ENCODE results near the gene KCNN3. TPM values are rescaled to one million over a fixed set of nuclear protein-coding genes. Genes with fewer than 3 reads are reported as not detected.

Gene KCNN3
- total and polyA plus RNA-seq, 10 donors, result 0.13 to 15.1 (median 7.4) TPM

- Histone ChIP-seq H3K9me3 (no peaks in the 10 kb centered on the region), H3K4me1 (peaks cover 0 to 63% (median 39%) of the 10 kb centered on the region in 6 donors), H3K36me3 (no peaks in the 10 kb centered on the region), H3K4me3 (peak overlapping the region in 6 of 8 donors; percentile 2 to 66 (median 28)), H3K27me3 (replicated peaks in 1 of 7) (peaks cover 0 to 56% (median 28%) of the 10 kb centered on the region in 7 donors), H3K27ac (no peak overlapping the region)
- TF ChIP-seq, protein P1, sequence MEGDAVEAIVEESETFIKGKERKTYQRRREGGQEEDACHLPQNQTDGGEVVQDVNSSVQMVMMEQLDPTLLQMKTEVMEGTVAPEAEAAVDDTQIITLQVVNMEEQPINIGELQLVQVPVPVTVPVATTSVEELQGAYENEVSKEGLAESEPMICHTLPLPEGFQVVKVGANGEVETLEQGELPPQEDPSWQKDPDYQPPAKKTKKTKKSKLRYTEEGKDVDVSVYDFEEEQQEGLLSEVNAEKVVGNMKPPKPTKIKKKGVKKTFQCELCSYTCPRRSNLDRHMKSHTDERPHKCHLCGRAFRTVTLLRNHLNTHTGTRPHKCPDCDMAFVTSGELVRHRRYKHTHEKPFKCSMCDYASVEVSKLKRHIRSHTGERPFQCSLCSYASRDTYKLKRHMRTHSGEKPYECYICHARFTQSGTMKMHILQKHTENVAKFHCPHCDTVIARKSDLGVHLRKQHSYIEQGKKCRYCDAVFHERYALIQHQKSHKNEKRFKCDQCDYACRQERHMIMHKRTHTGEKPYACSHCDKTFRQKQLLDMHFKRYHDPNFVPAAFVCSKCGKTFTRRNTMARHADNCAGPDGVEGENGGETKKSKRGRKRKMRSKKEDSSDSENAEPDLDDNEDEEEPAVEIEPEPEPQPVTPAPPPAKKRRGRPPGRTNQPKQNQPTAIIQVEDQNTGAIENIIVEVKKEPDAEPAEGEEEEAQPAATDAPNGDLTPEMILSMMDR (IDR thresholded peaks at IDR 0.05 in 8 of 11, conservative IDR thresholded peaks at IDR 0.05 in 3 of 11), result no peak
- peak in 1 of 3 donors; percentile 33 for TF ChIP-seq POLR2AphosphoS5 (IDR thresholded peaks at IDR 0.05)
- WGBS, 5 donors, result 17 to 67% (median 37%) methylated on average over 21 to 25 of the region's 25 CpGs
- DNase-seq, result no peak
- intact Hi-C loops (cut with DNase I; ENCODE audit: low total_unique reads), result loop anchor here (10.0 kb wide), 1 partner anchor 112 kb away; no protein-coding TSS in a partner anchor
These were observed 2.8 kb downstream of the KCNN3 start for GRCh38 chr1:154867064-154867825.

DNA sequence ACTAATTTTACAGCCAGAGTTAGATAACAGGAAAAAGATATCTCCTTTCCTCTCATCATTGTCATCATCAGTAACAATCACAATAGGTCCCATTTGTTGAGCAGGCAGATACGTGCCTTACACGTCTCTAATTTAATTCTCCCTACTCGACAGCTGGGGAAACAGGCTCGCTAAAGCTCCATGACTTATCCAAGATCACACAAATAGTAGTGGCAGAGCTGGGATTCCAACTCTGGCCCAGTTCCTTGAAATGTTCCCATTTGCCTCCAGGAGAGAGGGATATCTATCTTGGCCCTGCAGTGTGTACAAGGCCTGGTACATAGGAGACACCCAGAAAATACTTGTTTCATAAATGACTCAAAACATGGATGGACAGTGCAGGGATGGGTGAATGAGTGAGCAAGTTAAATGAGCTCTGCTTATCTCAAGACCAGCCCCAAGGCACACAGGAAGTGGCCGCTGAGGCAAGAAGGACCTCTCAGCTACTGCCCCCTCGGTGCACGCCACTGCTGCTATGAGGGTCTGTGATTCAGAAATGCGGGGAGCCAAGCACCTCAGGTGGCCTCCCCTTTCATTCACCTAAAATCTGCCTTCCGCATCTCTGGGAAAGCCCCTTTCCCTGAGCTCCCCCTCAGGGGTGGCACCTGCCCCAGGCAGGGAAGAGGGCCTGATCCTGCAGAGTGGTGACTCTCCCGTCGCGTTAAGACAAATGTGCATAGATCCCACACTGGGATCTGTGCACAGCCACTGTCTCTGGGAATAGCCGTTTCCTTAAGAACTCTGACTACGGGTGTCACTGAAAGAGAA, 3.6 kb downstream of the KCNN3 start:
- no peak for TF ChIP-seq POLR2AphosphoS5 (IDR thresholded peaks at IDR 0.05)
- TF ChIP-seq POLR2A (IDR thresholded peaks at IDR 0.05), result no peak
- TF ChIP-seq, protein P1 (IDR thresholded peaks at IDR 0.05 in 8 of 11, conservative IDR thresholded peaks at IDR 0.05 in 3 of 11), result no peak
- intact Hi-C loops (cut with DNase I; ENCODE audit: low total_unique reads), result loop anchor here (10.0 kb wide), 1 partner anchor 112 kb away; no protein-coding TSS in a partner anchor
- Histone ChIP-seq H3K4me1 (peaks cover 0 to 68% (median 40%) of the 10 kb centered on the region in 6 donors), H3K36me3 (no peaks in the 10 kb centered on the region), H3K27me3 (replicated peaks in 1 of 7) (peaks cover 0 to 56% (median 28%) of the 10 kb centered on the region in 7 donors), H3K4me3 (peak overlapping the region in 2 of 8 donors; percentile 51 to 66), H3K27ac (no peak overlapping the region), H3K9me3 (no peaks in the 10 kb centered on the region)
- no peak for DNase-seq
- 78 to 88% (median 79%) methylated on average over 14 of the region's 14 CpGs for WGBS, 5 donors

DNA sequence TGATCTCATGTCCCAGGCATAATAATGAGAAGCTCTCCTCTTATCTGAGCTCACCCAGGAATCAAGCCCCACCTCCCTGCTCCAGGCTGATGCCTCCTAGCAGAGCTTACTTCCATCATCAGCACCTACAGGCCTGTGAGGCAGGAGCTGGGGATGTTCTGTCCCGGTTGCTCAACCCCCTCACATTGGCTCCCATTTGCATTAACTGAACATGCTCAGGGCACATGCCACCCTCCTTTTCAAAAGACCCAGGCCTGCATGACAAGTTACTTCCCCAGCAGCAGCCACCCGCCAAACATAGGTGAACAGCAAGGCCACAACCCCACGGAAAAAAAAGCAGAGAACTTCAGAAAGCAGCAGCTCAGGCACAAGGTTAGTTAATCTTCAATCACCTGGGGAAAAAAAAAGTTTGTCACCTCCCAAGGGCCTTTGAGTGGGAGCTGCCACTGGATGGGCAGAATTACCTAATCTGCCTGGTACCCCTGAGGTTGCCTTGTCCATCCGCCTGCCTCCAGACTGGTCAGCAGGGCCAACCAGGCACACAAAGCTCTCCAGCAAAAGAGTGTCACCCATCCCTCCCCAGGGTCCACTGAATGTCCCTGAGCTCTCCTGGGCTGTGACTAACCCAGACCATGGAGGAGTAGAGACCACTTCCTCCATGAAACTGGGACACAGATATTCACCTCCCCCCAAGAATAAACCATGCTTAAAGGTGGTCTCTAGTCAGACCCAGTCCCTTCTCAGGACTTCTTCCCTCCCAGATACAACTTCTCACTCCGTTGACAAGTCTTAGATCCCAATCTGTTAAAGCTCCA, 4.4 kb downstream of the KCNN3 start:
- H3K4me3 ChIP-seq, result no peak overlapping the region
- intact Hi-C loops (cut with DNase I; ENCODE audit: low total_unique reads), result loop anchor here (10.0 kb wide), 1 partner anchor 111 kb away; no protein-coding TSS in a partner anchor
- H3K36me3 ChIP-seq, result no peaks in the 10 kb centered on the region
- no peaks in the 10 kb centered on the region for H3K9me3 ChIP-seq
- DNase-seq, result no peak
- peaks cover 0 to 59% (median 27%) of the 10 kb centered on the region in 7 donors for H3K27me3 ChIP-seq (replicated peaks in 1 of 7)
- WGBS, 5 donors, result 61 to 78% (median 75%) methylated on average over 5 of the region's 5 CpGs
- no peak overlapping the region for H3K27ac ChIP-seq
- TF ChIP-seq, protein P1 (IDR thresholded peaks at IDR 0.05 in 8 of 11, conservative IDR thresholded peaks at IDR 0.05 in 3 of 11), result no peak
- TF ChIP-seq POLR2AphosphoS5 (IDR thresholded peaks at IDR 0.05) (no peak), POLR2A (IDR thresholded peaks at IDR 0.05) (no peak)
- H3K4me1 ChIP-seq, result peaks cover 0 to 68% (median 46%) of the 10 kb centered on the region in 6 donors
